Stomach (tissue), 4 donors: Measurements from ENCODE around the gene APOF.
A peak's percentile ranks its signal among the peaks of the same experiment; 100 is the strongest.

Experiments used
- POLR2AphosphoS5 ChIP-seq, 3 donors: sonication (generic); formaldehyde crosslinking; IDR thresholded peaks; one replicate each; pipeline ENCODE4 v1.6.1; 2016; ENCODE audit warnings: antibody characterized with exemption in 3 of 3
- TF ChIP-seq, protein P1 (sequence below), 7 experiments: fragments of 450-650 bp in 4 of 7; fragments of 200-600 bp in 3 of 7; sonication (generic) in 3 of 7; IDR thresholded peaks; one replicate each; pipeline ENCODE4 v1.5.1; 2016 to 2019; ENCODE audit warnings: antibody characterized with exemption in 7 of 7, control low read depth in 2 of 7, mild to moderate bottlenecking in 1 of 7

GRCh38 chr12:56359851-56360767, 2.5 kb downstream of the APOF start, which contains the start of gene STAT2:
- TF ChIP-seq, protein P1, sequence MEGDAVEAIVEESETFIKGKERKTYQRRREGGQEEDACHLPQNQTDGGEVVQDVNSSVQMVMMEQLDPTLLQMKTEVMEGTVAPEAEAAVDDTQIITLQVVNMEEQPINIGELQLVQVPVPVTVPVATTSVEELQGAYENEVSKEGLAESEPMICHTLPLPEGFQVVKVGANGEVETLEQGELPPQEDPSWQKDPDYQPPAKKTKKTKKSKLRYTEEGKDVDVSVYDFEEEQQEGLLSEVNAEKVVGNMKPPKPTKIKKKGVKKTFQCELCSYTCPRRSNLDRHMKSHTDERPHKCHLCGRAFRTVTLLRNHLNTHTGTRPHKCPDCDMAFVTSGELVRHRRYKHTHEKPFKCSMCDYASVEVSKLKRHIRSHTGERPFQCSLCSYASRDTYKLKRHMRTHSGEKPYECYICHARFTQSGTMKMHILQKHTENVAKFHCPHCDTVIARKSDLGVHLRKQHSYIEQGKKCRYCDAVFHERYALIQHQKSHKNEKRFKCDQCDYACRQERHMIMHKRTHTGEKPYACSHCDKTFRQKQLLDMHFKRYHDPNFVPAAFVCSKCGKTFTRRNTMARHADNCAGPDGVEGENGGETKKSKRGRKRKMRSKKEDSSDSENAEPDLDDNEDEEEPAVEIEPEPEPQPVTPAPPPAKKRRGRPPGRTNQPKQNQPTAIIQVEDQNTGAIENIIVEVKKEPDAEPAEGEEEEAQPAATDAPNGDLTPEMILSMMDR (IDR thresholded peaks at IDR 0.05), result peak in 1 of 7 experiments; percentile 27
- peak; percentile 80 to 95 (median 81) for TF ChIP-seq POLR2AphosphoS5 (IDR thresholded peaks at IDR 0.05)
